Natural killer cell (primary cell): Measurements from ENCODE around the gene VAMP4. TPM values are rescaled to one million over a fixed set of nuclear protein-coding genes. Genes with fewer than 3 reads are reported as not detected.

ENCODE experiments used
- ATAC-seq, 3 donors: fragments of 150-1000 bp in 2 of 3; fragments of 200-7000 bp in 1 of 3; cut with Tn5 transposase; 1 replicate in 1 of 3; 2 replicates in 2 of 3; pipeline ENCODE4 v1.10.0; 2021; ENCODE audit warnings: mild to moderate bottlenecking in 2 of 3, moderate library complexity in 2 of 3
- DNase-seq, 2 donors: peaks; one replicate each; pipeline versions ENCODE4 v3.0.0 to v3.0.0-alpha.2; 2013 to 2021; ENCODE audit warnings: mixed read lengths in 1 of 2
- H3K27ac ChIP-seq: one replicate; pipeline ENCODE4 v1.5.1; 2013; ENCODE audit warnings: mild to moderate bottlenecking, low read length
- H3K27me3 ChIP-seq: one replicate; pipeline ENCODE4 v1.6.1; 2013; ENCODE audit warnings: low read length; ENCODE audit not compliant: control insufficient read depth, insufficient read depth
- H3K36me3 ChIP-seq: one replicate; pipeline ENCODE4 v1.6.1; 2013; ENCODE audit warnings: low read length; ENCODE audit not compliant: control insufficient read depth, insufficient read depth
- H3K4me1 ChIP-seq: one replicate; pipeline ENCODE4 v1.6.1; 2013; ENCODE audit warnings: low read length; ENCODE audit not compliant: control insufficient read depth, insufficient read depth
- H3K4me3 ChIP-seq: one replicate; pipeline ENCODE4 v1.5.1; 2013; ENCODE audit warnings: low read length
- H3K9me3 ChIP-seq: one replicate; pipeline ENCODE4 v1.6.1; 2013; ENCODE audit warnings: low read length; ENCODE audit not compliant: control insufficient read depth, insufficient read depth
- H3K27ac Mint-ChIP-seq, 2 donors: one replicate each; pipeline ENCODE4 v1.8.0; 2022; ENCODE audit warnings: mild to moderate bottlenecking in 2 of 2, mixed read lengths in 2 of 2, moderate library complexity in 1 of 2
- H3K27me3 Mint-ChIP-seq, 2 donors: one replicate each; pipeline ENCODE4 v1.8.0; 2022; ENCODE audit warnings: low read depth in 2 of 2, mixed read lengths in 2 of 2
- H3K36me3 Mint-ChIP-seq: one replicate; pipeline ENCODE4 v1.8.0; 2022; ENCODE audit warnings: mixed read lengths
- H3K4me1 Mint-ChIP-seq, 2 donors: one replicate each; pipeline ENCODE4 v1.8.0; 2022; ENCODE audit warnings: mixed read lengths in 2 of 2
- H3K4me3 Mint-ChIP-seq: one replicate; pipeline ENCODE4 v1.8.0; 2022; ENCODE audit warnings: mild to moderate bottlenecking, moderate library complexity, mixed read lengths
- H3K9me3 Mint-ChIP-seq, 2 donors: one replicate each; pipeline ENCODE4 v1.8.0; 2022; ENCODE audit warnings: mixed read lengths in 2 of 2
- WGBS: methylation state at CpG from one replicate; pipeline ENCODE4 v1.1.7; 2013; ENCODE audit warnings: missing lambda C conversion rate; ENCODE audit not compliant: insufficient coverage; 5-methylcytosine and 5-hydroxymethylcytosine counted together
- intact Hi-C: fragments of 100-400 bp; cut with micrococcal nuclease; formaldehyde crosslinking; loops from one replicate; pipeline ENCODE4 v1.14.2; 2022
- total RNA-seq, 4 donors: library from RNA; stranded (reverse); fragments of 120-200 nt in 1 of 4; gene quantifications; one replicate each; pipeline versions ENCODE4 v1.2.3 to v1.2.4, GENCODE V29; 2013 to 2022
- TF ChIP-seq, protein P1 (sequence below): fragments of 200-600 bp; IDR thresholded peaks from one replicate; pipeline ENCODE4 v1.8.0; 2022; ENCODE audit warnings: antibody characterized with exemption

The VAMP4 gene
- total RNA-seq, 3 donors from 2014 or later (not counting 1 experiment from before 2014, with no cell fraction given): 17.5 to 24.2 (median 20.7) TPM

DNA sequence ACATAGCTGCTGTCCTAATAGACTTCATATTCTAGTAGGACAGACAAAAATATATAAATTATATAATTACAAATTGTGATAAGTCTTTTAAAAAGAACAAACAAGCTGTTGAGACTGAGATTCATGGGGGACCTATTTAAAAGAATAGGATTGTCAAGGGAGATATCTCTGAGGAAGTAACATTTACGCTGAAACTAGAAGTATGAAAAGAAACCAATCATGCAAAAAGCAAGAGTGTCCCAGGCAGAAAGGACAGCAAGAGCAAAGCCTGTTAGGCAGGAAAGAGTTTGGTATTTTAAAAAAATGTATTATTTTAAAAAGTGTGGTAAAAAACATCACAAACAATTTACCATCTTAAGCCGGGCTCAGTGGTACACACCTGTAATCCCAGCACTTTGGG is 30.4 kb upstream of the VAMP4 start:
- Histone ChIP-seq H3K27me3 (peaks cover 5% of the 10 kb centered on the region), H3K4me3 (no peak overlapping the region), H3K4me1 (no peaks in the 10 kb centered on the region), H3K9me3 (no peaks in the 10 kb centered on the region), H3K27ac (no peak overlapping the region), H3K36me3 (no peaks in the 10 kb centered on the region)
- TF ChIP-seq, protein P1, sequence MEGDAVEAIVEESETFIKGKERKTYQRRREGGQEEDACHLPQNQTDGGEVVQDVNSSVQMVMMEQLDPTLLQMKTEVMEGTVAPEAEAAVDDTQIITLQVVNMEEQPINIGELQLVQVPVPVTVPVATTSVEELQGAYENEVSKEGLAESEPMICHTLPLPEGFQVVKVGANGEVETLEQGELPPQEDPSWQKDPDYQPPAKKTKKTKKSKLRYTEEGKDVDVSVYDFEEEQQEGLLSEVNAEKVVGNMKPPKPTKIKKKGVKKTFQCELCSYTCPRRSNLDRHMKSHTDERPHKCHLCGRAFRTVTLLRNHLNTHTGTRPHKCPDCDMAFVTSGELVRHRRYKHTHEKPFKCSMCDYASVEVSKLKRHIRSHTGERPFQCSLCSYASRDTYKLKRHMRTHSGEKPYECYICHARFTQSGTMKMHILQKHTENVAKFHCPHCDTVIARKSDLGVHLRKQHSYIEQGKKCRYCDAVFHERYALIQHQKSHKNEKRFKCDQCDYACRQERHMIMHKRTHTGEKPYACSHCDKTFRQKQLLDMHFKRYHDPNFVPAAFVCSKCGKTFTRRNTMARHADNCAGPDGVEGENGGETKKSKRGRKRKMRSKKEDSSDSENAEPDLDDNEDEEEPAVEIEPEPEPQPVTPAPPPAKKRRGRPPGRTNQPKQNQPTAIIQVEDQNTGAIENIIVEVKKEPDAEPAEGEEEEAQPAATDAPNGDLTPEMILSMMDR: no peak
- Mint-ChIP-seq H3K4me3 (no peak overlapping the region), H3K27ac (no peak overlapping the region), H3K9me3 (no peaks in the 10 kb centered on the region), H3K36me3 (no peaks in the 10 kb centered on the region), H3K4me1 (no peaks in the 10 kb centered on the region), H3K27me3 (peaks cover 14 to 35% of the 10 kb centered on the region in 2 donors)
- no peak for ATAC-seq
- intact Hi-C loops: no loop called here
- 93% methylated on average over 2 of the region's 2 CpGs for WGBS
- DNase-seq: no peak

DNA sequence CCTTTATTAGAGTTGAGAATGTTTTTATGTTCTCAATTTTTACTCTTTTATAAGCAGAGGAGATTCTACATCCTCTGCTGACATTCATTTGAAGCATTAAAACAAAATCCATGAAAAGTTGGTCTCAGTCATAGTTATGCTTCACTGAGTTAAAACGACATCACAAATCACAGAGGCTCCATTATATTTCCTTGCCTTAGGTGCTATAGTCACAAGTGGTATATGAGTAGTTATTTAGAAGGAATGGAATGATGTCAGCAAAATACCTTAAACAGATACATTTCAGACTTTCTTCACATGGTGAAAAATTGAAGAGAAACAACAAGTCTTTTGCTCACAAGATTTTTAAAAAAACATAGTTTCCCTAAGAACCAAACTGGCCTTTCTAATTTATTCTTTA is 27.9 kb upstream of the VAMP4 start:
- ATAC-seq: no peak
- no peak overlapping the region for H3K27ac Mint-ChIP-seq
- no peaks in the 10 kb centered on the region for H3K36me3 ChIP-seq
- H3K36me3 Mint-ChIP-seq: no peaks in the 10 kb centered on the region
- H3K4me3 Mint-ChIP-seq: no peak overlapping the region
- intact Hi-C loops: no loop called here
- DNase-seq: no peak
- H3K9me3 Mint-ChIP-seq: no peaks in the 10 kb centered on the region
- no peaks in the 10 kb centered on the region for H3K4me1 Mint-ChIP-seq
- no peak overlapping the region for H3K27ac ChIP-seq
- peaks cover 19 to 25% of the 10 kb centered on the region in 2 donors for H3K27me3 Mint-ChIP-seq
- H3K4me1 ChIP-seq: no peaks in the 10 kb centered on the region
- H3K27me3 ChIP-seq: peaks cover 5% of the 10 kb centered on the region
- TF ChIP-seq, protein P1: no peak
- no peaks in the 10 kb centered on the region for H3K9me3 ChIP-seq
- no CpG with 5 or more reads among the region's 1 CpG for WGBS
- no peak overlapping the region for H3K4me3 ChIP-seq

DNA sequence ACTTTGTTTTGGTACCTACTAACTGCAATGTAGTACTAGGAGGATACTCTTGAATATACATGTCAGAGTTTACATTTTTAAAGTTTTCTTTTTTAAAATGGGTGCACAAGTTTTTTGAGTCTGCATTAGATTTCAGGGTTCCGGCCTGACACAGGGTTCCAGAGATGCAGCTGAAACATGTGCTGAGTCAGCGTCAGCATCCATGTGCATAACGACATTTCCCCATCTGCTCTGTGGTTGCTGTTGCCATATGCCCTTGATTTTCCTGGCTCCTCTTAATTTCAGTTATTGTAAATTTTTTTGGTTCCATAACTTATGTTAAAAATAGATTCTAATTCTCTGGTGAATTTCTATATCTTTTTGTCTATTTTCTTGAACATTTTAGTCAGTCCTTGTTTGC is 27.3 kb upstream of the VAMP4 start:
- Histone ChIP-seq H3K36me3 (no peaks in the 10 kb centered on the region), H3K4me1 (no peaks in the 10 kb centered on the region), H3K9me3 (no peaks in the 10 kb centered on the region), H3K4me3 (no peak overlapping the region), H3K27ac (no peak overlapping the region), H3K27me3 (peaks cover 5% of the 10 kb centered on the region)
- intact Hi-C loops: no loop called here
- Mint-ChIP-seq H3K36me3 (no peaks in the 10 kb centered on the region), H3K4me1 (no peaks in the 10 kb centered on the region), H3K27ac (no peak overlapping the region), H3K27me3 (peaks cover 19 to 25% of the 10 kb centered on the region in 2 donors), H3K9me3 (no peaks in the 10 kb centered on the region), H3K4me3 (no peak overlapping the region)
- 28% methylated on average over 3 of the region's 3 CpGs for WGBS
- TF ChIP-seq, protein P1: no peak
- no peak for DNase-seq
- no peak for ATAC-seq

DNA sequence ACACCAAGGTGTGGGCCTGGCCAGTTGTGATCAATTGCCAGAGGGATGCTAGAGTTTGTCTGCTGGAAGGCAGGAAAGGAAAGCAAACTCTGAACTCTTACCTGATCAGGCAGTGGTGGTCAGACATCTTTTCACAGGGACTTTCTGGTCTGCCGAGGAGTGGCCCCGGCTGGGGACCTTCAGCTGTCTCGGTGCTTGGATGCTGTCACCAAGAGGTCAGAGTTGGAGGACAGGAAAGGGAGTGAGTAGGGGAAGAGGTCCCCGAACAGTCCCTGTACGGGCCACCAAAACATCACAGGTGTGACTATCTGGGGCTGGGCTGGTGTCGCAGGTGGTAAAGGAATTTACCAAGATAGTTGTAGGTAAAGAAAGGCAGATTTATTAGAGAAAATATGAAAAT is 21.9 kb upstream of the VAMP4 start:
- WGBS: 93% methylated on average over 6 of the region's 6 CpGs
- Mint-ChIP-seq H3K36me3 (no peaks in the 10 kb centered on the region), H3K27ac (no peak overlapping the region), H3K4me3 (no peak overlapping the region), H3K4me1 (no peaks in the 10 kb centered on the region), H3K9me3 (no peaks in the 10 kb centered on the region), H3K27me3 (peaks cover 20 to 27% of the 10 kb centered on the region in 2 donors)
- intact Hi-C loops: no loop called here
- TF ChIP-seq, protein P1: no peak
- no peaks in the 10 kb centered on the region for H3K4me1 ChIP-seq
- no peaks in the 10 kb centered on the region for H3K27me3 ChIP-seq
- H3K27ac ChIP-seq: no peak overlapping the region
- no peaks in the 10 kb centered on the region for H3K9me3 ChIP-seq
- no peak for DNase-seq
- H3K4me3 ChIP-seq: no peak overlapping the region
- no peaks in the 10 kb centered on the region for H3K36me3 ChIP-seq
- ATAC-seq: no peak
